ENCODE data around the gene PACRG. TPM values are rescaled to one million over a fixed set of nuclear protein-coding genes. Genes with fewer than 3 reads are reported as not detected.
A peak's percentile ranks its signal among the peaks of the same experiment; 100 is the strongest.

Gene PACRG
- total and polyA plus RNA-seq, 3 donors from 2014 or later = 54.0 to 84.6 (median 81.7) TPM

GRCh38 chr6:163177007-163177406, 449.2 kb downstream of the PACRG start:
- H3K4me3 ChIP-seq = no peak overlapping the region
- peaks cover 5% of the 10 kb centered on the region for H3K4me1 ChIP-seq
- intact Hi-C loops (cut with DNase I; ENCODE audit: low total_unique reads) = no loop called here
- WGBS, 2 donors = 90% methylated on average over 4 of the region's 4 CpGs
- no peaks in the 10 kb centered on the region for H3K9me3 ChIP-seq
- no peaks in the 10 kb centered on the region for H3K27me3 ChIP-seq
- H3K27ac ChIP-seq = no peak overlapping the region
- no peaks in the 10 kb centered on the region for H3K36me3 ChIP-seq (ENCODE audit: low read depth, missing control alignments)
- TF ChIP-seq CTCF (IDR thresholded peaks at IDR 0.05) (no peak), POLR2A (IDR thresholded peaks at IDR 0.05) (no peak)
- DNase-seq = no peak

- intact Hi-C loops (cut with DNase I; ENCODE audit: low total_unique reads) = no loop called here
- Histone ChIP-seq H3K4me3 (no peak overlapping the region), H3K4me1 (peaks cover 10% of the 10 kb centered on the region), H3K36me3 (ENCODE audit: low read depth, missing control alignments) (no peaks in the 10 kb centered on the region), H3K9me3 (no peaks in the 10 kb centered on the region), H3K27me3 (no peaks in the 10 kb centered on the region), H3K27ac (no peak overlapping the region)
- DNase-seq = no peak
- WGBS, 2 donors = 92 to 93% methylated on average over 8 to 11 of the region's 11 CpGs
- TF ChIP-seq POLR2A (IDR thresholded peaks at IDR 0.05) (no peak), CTCF (IDR thresholded peaks at IDR 0.05) (no peak)
These were observed 450.2 kb downstream of the PACRG start for GRCh38 chr6:163177892-163178420.

- H3K27me3 ChIP-seq = no peaks in the 10 kb centered on the region
- H3K27ac ChIP-seq = no peak overlapping the region
- peak; percentile 70 for DNase-seq
- H3K9me3 ChIP-seq = no peaks in the 10 kb centered on the region
- peaks cover 12% of the 10 kb centered on the region for H3K4me1 ChIP-seq
- no peak for TF ChIP-seq CTCF (IDR thresholded peaks at IDR 0.05)
- TF ChIP-seq POLR2A (IDR thresholded peaks at IDR 0.05) = no peak
- intact Hi-C loops (cut with DNase I; ENCODE audit: low total_unique reads) = no loop called here
- H3K4me3 ChIP-seq = no peak overlapping the region
- H3K36me3 ChIP-seq (ENCODE audit: low read depth, missing control alignments) = no peaks in the 10 kb centered on the region
- 63 to 73% methylated on average over 9 of the region's 9 CpGs for WGBS, 2 donors
These were observed 451.3 kb downstream of the PACRG start for GRCh38 chr6:163179061-163179460.

- H3K4me1 ChIP-seq = peaks cover 17% of the 10 kb centered on the region
- H3K27me3 ChIP-seq = no peaks in the 10 kb centered on the region
- 91 to 96% methylated on average over 7 of the region's 7 CpGs for WGBS, 2 donors
- intact Hi-C loops (cut with DNase I; ENCODE audit: low total_unique reads) = loop anchor here (10.0 kb wide), 1 partner anchor 775 kb away; no protein-coding TSS in a partner anchor
- H3K36me3 ChIP-seq (ENCODE audit: low read depth, missing control alignments) = no peaks in the 10 kb centered on the region
- H3K9me3 ChIP-seq = no peaks in the 10 kb centered on the region
- no peak overlapping the region for H3K4me3 ChIP-seq
- no peak for DNase-seq
- H3K27ac ChIP-seq = no peak overlapping the region
- TF ChIP-seq POLR2A (IDR thresholded peaks at IDR 0.05) (no peak), CTCF (IDR thresholded peaks at IDR 0.05) (no peak)
These were observed 451.9 kb downstream of the PACRG start for GRCh38 chr6:163179721-163180120.

- no peaks in the 10 kb centered on the region for H3K9me3 ChIP-seq
- intact Hi-C loops (cut with DNase I; ENCODE audit: low total_unique reads) = loop anchor here (10.0 kb wide), 1 partner anchor 774 kb away; no protein-coding TSS in a partner anchor
- peaks cover 17% of the 10 kb centered on the region for H3K4me1 ChIP-seq
- no peak overlapping the region for H3K4me3 ChIP-seq
- H3K27ac ChIP-seq = no peak overlapping the region
- no peaks in the 10 kb centered on the region for H3K36me3 ChIP-seq (ENCODE audit: low read depth, missing control alignments)
- WGBS, 2 donors = 47 to 54% methylated on average over 16 to 17 of the region's 17 CpGs
- DNase-seq = peak; percentile 93
- TF ChIP-seq POLR2A (IDR thresholded peaks at IDR 0.05) = no peak
- peak; percentile 60 to 84 (median 80) for TF ChIP-seq CTCF (IDR thresholded peaks at IDR 0.05)
- H3K27me3 ChIP-seq = no peaks in the 10 kb centered on the region
These were observed 453.2 kb downstream of the PACRG start for GRCh38 chr6:163180874-163181541.

All from testis (tissue), 3 donors.